HG02885 (cell line): ENCODE data around the gene CHD9.
"Not testable (repeated sequence)": the region's sequence is repeated elsewhere in the genome, so short reads cannot be mapped to it uniquely, and the experiment has no call there.

Source experiments
- ATAC-seq: cut with Tn5 transposase; IDR thresholded peaks from one replicate; pipeline ENCODE4 v1.9.1; 2021; ENCODE audit warnings: mild to moderate bottlenecking; ENCODE audit not compliant: unreplicated experiment, poor library complexity

Gene CHD9

DNA sequence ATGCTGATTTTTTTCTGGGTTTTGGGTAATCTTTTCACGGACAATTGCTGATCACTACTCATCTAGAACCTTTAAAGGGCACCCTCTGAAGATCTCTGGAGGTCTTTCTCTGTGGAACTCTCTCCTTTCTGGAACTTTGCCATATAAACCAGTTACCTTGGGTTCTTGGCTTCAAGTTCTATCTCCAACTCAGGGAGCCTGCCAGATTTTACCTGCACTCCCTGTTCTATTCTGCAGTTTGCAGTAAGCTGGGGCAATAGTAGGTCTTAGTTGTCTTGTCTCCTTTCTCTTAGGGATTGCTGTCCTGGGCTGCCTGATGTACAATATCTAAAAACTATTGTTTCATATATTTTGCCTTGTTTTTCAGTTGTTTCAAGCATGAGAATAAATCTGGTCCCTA lies 120.3 kb downstream of the CHD9 start:
- no peak for ATAC-seq

DNA sequence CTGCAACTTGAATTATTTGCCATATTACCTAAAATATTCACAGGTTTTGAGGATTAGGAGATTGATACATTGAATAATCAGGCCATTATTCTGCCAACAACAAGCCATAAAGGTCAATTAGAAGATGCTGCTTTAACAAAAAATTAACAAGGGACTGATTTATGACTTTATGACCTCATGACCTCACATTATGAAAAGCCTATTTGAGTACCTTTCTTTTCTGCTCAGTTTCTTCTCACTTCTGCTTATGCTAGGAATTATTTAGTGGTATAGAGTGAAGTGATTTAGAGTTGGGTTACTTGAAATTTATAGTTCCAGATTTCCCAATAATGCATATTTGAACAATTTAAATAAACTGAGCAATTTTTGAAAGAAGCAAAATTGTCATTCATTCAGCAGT lies 121.6 kb downstream of the CHD9 start:
- no peak for ATAC-seq

DNA sequence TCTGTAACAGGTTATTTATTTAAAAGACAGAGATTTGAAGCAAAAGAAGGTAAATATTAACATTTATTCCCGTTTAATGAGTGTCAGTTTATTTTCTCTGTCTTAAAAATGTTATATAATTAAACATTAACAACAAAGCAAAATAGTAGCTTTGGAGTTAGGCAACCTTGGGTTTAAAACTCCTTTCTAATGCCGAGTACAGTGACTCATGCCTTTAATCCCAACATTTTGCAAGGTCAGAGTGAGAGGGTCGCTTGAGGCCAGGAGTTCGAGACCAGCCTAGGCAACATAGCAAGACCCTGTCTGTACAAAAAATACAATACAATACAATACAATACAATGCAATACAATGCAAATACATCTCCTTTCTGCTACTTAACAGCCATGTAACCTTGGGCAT lies 128.7 kb downstream of the CHD9 start:
- ATAC-seq = no peak

DNA sequence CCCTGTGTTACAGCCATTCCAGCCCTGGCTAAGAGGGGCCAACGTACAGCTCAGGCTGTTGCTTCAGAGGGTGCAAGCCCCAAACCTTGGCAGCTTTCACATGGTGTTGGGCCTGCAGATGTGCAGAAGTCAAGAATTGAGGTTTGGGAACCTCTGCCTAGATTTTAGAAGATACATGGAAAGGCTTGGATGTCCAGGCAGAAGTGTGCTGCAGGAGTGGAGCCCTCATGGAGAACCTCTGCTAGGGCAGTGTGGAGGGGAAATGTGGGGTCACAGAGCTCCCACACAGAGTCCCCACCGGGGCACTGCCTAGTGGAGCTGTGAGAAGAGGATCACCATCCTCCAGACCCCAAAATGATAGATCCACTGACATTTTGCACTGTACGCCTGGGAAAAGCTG lies 130.9 kb downstream of the CHD9 start:
- not testable (repeated sequence) for ATAC-seq

DNA sequence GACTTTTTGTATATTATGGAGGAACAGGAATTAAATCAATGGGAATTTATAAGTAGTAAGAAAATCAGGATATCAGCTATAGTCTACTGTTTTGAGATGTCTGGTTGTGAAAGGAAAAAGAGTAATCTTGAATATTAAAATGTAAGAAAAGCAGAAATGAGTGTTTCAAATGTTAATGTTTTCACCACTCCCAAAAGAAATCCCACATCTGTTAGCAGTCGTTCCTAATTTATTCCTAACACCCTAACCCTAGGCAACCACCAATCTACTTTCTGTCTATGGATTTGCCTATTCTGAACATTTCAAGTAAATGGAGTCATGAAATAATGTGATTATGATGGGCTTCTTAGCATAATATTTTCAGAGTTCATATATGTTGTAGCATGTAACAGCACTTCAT lies 133.0 kb downstream of the CHD9 start:
- no peak for ATAC-seq

DNA sequence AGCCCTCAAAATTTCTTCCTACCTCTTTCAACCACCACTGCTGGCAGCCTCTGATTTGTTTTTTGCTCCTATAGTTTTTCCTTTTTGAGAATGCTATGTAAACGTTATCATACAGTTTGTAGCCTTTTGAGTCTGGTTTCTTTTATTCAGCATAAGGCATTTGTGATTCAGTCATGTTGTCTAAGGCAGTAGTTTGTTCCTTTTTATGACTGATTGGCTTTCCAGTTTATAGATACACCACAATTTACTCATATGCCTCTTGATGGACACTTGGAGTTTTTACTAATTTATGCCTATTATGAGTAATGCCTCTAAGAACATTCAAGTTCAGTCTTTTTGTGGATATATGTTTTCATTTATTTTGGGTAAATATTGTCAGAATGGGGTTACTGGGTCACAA lies 136.6 kb downstream of the CHD9 start:
- ATAC-seq = no peak

DNA sequence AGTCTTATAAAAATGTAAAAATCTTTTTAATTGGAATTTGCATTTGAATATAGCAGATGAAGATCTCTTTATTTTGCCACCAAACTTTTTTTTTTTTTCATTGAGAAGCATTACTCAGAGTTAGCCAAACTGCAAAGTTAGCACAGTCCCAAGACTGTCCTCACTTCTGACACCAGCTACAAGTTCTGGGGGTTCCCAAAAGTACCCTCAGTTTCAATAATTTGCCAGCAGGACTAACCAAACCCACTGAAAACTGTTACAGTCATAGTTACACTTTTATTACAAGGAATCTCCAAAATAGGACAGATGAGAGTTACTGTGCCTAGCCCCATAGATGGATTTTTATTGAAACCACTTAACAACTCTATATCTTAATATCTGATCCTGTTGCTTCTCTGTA lies 144.1 kb downstream of the CHD9 start:
- no peak for ATAC-seq

DNA sequence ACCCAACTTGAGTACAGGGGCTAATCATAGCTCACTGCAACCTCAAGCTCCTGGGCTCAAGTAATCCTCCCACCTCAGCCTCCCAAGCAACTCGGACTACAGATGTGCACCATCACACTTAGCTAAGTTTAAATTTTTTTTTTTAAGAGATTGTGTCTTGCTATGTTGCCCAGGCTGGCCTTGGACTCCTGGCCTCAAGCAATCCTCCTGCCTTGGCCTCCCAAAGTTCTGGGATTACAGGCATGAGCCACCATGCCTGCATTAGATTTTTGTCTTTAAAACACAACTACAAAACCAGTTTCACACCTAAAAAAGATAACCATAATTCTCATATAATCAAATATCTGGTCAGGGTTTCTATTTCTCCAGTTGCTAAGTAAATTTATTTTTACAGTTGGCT lies 147.1 kb downstream of the CHD9 start:
- ATAC-seq = no peak

DNA sequence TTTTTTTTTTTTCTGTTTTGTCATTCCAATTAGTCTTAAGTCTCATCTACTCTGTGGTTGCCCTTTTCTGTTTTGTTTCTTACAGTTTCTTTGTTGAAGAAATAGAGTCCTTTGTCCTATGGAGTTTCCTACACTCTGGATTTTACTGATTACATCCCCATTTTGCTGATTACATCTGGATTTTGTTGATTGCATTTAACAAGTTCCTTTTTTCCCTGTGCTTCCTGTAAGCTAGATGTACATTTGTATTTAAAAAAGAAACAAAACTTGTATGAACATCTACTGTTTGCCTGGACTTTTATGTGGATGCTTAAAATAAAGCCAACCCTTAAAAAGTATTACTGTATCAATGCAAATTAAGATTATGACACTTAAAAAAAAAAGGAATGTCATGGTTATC lies 147.6 kb downstream of the CHD9 start:
- ATAC-seq = no peak

DNA sequence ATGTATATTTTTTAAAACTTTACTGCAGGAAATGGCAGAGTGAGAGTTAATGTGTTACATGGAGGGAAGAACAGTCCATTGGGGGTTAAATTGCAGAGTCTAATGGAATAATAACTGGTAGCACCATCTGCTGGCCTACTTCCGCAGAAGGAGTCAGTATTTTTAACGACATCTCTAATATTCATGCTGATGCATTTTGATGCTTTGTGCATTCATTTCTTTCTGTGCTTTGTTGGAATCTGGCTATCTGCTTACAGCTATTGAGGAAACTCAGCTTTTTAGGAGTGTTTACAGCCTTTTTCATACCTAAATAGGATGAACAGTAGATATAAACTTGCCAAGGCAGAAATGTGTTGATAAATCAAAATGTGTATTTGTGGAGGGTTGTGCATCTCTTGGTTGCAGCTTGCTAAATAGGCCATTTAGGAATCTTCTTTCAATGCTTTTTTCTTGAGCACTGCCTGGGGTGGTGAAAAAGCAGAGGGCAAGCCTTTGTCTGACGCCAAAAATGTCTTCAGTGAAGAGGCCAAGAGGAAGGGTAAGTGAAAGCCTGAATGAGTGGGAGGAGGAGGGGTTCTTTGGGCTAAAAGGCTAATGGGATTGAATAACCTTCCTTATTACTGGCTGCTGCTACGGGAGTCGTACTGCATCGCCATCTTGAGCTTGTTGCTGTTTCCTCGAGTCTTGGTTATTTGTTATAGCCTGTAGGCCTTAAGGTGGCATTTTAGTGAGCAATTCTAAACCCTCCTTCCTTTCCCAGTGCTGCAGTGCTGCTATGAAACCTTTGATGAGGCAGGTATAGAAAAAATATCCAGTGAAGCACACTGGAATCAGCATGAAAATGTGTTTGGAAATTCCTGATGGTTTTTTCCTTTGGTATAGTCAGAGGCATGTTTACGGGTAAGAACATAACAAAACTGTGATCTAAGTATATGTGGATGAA lies 153.3 kb downstream of the CHD9 start:
- peak; percentile 85 for ATAC-seq

DNA sequence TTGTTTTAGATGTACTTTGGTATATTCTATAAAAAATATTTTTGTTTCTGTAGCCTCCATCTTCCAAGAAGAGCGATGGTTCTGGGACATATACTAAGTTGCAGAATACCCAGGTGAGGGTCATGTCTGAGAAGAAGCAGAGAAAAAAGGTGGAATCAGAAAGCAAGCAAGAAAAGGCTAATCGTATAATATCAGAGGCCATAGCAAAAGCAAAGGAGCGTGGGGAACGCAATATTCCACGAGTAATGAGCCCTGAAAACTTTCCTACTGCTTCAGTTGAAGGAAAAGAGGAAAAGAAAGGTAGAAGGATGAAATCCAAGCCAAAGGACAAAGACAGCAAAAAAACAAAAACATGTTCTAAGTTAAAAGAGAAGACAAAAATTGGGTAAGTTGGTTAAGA lies 154.6 kb downstream of the CHD9 start:
- ATAC-seq = no peak

DNA sequence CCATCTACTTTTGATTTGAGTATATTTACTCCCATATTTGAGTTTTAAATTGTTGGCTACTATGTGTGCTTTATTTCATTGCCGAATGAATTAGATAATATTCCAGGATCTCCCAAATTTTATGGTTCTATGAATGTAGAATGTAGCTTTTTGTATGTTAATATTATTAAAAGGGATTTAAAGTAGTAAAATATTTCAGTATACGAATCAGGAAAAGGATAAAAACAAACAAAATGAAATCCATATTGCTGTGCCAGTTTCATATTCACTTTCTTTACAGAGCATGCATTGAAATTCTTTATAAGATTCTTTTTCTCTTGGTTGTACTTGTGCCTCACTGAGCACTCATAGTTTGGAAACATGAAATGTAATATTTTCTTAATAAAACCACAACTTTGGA lies 155.1 kb downstream of the CHD9 start:
- ATAC-seq = no peak

DNA sequence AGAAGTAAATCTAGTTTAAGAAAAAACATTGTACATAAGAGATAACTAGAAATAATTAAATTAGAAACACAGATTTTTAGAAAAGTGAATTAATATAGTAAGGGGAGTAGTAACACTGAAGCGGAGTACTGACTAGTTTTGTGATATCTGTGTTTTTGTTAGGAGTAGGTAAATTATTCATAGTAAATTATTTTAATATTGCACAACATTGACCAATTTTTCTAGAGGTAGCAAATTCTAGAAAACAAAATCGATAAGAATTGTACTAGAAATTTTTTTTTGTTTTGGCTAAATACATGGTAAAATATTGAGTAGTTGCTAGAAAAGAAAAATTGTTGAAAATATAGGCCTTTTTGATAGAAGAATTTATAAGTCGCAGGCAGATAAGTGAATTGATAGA lies 156.5 kb downstream of the CHD9 start:
- no peak for ATAC-seq

DNA sequence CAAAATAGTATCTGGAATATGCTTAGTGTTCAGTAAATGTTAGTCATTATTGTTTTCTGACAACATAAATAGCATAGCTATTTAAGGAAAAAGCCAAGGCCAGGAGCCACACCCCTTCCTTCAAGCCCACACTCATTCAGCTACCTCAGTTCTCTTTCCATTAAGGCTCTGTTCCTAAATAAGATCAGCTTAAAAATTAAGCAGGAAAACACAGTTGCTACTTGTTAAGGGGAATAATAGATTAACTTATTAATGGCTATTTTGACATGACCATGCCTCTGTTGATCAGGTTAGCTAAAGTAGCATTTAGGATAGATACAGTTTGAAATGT lies 158.1 kb downstream of the CHD9 start:
- ATAC-seq = no peak

DNA sequence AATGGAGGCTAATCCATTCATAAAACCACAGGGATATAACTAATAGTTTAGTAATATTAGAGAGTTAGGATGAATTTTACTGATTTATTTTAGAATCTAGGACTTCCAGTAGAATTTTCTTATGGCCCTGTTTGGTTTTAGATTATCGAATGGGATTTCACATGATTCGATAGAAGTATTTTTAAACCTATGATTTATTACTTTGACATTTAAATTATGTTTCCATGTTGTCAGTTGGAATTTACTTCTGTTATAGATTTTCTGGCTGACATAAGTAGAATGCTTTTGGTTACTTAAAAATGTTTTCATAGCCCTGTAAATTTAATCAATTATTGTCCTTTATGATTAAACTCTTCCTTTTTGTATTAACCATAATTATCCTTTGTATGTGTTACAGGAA lies 158.8 kb downstream of the CHD9 start:
- ATAC-seq = no peak

DNA sequence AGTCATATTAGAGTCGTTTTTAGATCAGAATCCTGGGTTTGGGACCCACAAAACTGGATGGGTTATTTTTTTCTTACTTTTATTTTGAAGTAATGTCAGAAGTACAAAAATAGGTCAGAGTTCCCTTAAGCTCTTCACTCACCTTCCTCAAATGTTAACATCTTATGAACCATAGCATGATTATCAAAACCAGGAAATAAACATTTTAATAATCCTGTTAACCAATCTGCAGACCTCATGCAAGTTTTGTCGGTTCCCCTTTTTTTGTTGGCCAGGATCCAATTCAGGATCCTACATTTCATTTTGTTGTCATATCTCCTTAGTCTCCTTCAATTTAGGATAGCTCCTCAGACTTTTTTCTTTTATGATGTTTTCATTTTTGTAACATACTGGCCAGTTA lies 162.0 kb downstream of the CHD9 start:
- ATAC-seq = no peak

DNA sequence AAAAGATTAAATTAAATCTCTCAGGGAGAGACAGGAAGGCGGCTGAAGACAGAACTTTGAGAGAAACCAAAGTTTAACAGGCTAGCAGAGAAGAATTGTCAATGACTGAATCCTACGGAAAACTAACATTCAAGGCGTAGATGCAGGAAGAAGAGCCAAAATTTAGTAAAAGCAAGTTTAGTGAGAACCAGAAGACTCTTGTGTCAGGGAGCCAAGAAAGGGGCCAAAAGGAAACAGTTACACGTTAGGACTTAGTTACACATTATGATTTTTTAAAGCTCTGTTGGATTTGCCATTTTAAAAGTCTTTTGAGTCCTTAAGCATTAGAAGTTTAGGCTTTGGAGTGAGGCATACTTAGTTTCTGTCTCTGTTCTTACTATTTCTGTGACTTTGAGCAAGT lies 164.6 kb downstream of the CHD9 start:
- no peak for ATAC-seq

DNA sequence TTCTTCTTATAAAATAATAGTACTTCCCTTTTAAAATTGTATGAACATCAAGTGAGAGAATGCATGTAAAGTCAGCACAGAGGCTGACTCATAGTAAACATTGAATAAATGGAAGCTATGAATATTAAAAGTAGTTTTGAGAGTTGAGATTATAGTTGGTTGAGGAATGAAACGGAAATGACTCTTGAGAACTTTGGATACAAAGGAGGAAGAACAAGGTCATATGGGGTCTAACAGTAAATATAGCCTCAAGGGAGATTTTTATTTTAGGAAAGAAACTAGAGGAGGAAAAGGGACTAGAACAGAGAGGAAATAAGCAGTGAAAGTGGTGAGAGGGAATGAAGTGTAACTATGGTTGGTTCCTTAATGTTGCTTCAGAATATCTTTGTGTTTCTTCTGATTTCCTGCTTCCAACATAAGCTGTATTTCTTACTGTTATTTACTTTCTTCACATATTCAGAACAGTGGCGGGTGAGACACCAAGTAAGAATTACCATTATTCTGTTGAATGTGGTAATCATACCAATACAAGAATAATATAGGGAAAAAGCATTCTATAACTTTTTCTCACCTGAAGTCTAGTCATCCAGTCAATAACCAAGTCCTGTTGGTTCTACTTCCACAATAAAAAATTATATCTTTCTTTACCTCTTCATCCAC lies 165.1 kb downstream of the CHD9 start:
- ATAC-seq = peak; percentile 46

DNA sequence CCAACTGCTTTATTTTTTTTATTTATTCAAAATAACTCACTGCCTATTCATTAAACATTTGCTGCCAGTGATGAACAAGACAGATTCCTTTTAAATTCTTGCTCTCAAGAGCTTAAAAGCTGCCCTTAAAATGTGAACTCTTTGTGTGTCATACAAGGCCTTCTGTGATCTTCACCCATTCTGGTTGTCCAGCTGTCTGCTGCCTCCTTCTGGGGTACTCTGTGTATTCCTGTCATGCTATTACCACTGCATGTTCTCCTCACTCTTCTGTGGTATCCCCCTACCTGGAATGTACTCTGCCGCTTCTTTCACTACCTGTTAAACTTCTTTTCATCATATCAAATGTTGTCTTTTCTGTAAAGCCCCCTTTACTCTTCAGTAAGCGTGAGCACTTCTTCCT lies 165.8 kb downstream of the CHD9 start:
- no peak for ATAC-seq

DNA sequence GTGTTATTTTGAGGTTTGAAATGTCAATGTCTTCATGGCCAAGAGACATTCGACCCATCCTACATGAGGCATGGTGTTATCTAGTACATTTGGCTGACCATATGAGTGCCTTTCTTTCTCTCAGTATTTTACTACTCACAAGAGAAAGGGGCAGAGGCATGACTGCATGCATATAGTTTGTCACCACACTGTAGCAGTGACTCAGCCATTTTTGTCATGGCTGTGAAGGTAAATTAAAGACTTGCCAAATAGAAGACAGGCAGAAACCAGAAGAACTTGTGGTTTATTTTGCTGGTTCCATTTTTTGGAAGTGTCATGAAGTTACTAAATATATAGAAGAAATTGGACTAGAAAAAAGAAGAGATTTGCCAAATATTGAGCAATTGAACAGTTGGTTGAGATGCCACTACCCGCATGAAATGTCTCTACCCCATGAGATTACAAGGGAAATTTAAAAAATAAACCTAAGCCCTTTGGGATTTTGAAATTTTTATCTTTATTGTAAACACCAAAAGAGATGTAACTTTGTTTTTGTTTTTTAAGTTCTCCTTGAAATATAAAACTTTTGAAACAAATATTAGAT lies 170.3 kb downstream of the CHD9 start:
- ATAC-seq = no peak

DNA sequence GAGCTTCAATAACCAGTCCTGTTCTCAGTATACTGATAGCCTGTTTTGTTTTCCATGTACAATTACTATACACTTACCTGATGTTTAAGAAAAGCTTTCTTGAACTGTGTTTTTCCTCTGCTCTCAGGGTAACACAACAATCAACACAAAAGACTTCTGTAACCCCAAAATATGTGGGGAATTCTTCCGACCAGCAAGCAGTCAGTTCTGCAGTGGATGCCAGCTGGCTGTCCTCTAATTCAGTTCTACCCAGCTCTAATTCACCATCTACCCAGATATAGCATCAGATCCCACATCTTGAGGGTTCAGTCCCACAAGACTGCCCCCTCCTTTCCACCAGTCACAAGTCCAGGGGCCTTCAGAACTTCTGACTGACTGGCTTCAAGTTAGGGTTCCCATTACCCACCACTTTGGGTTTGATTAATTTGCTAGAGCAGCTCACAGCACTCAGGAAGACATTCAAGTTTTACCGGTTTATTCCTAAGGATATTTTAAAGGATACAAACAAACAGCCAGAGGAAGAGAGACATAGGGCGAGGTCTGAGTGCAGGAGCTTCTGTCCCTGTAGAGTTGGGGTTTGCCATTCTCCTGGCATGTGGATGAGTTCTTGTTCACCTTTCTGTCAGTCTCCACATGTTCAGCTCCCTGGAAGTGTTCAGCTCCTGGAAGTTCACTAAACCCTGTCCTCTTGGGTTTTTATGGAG lies 178.2 kb downstream of the CHD9 start:
- no peak for ATAC-seq
